Mammary epithelial cell (primary cell): Measurements from ENCODE around the gene MAD1L1.

Experiments
- CTCF ChIP-seq, 2 donors: IDR thresholded peaks in 1 of 2; conservative IDR thresholded peaks in 1 of 2; 2 replicates each; pipeline ENCODE4 v1.5.1; 2011 to 2012; ENCODE audit warnings: inconsistent platforms in 2 of 2, low read length in 2 of 2, mild to moderate bottlenecking in 2 of 2, control low read depth in 1 of 2, low read depth in 1 of 2; ENCODE audit not compliant: insufficient read depth in 1 of 2; ENCODE audit errors: extremely low read depth in 1 of 2
- EZH2 ChIP-seq: IDR thresholded peaks from 2 replicates; pipeline ENCODE4 v1.6.1; 2012; ENCODE audit warnings: low read length, inconsistent platforms, borderline replicate concordance

GRCh38 chr7:1972744-1973143 is 260.0 kb downstream of the MAD1L1 start:
- TF ChIP-seq CTCF (conservative IDR thresholded peaks at IDR 0.05 in 1 of 2, IDR thresholded peaks at IDR 0.05 in 1 of 2; ENCODE audit: extremely low read depth in 1 of 2, insufficient read depth in 1 of 2, low read depth in 1 of 2, low read length in 2 of 2) = no peak
- no peak for TF ChIP-seq EZH2
